AG10803 (cell line): ENCODE results near the gene GALNT15.
A peak's percentile ranks its signal among the peaks of the same experiment; 100 is the strongest.

Source experiments
- DNase-seq: peaks from one replicate; pipeline ENCODE4 v3.0.0; 2010; ENCODE audit warnings: low read depth
- H3K4me3 ChIP-seq: 2 replicates; pipeline ENCODE4 v1.5.1; 2011; ENCODE audit warnings: mild to moderate bottlenecking, low read length, control low read depth
- CTCF ChIP-seq: conservative IDR thresholded peaks from 2 replicates; pipeline ENCODE4 v1.5.1; 2011; ENCODE audit warnings: mild to moderate bottlenecking, low read length, control low read depth, inconsistent platforms

The GALNT15 gene

DNA sequence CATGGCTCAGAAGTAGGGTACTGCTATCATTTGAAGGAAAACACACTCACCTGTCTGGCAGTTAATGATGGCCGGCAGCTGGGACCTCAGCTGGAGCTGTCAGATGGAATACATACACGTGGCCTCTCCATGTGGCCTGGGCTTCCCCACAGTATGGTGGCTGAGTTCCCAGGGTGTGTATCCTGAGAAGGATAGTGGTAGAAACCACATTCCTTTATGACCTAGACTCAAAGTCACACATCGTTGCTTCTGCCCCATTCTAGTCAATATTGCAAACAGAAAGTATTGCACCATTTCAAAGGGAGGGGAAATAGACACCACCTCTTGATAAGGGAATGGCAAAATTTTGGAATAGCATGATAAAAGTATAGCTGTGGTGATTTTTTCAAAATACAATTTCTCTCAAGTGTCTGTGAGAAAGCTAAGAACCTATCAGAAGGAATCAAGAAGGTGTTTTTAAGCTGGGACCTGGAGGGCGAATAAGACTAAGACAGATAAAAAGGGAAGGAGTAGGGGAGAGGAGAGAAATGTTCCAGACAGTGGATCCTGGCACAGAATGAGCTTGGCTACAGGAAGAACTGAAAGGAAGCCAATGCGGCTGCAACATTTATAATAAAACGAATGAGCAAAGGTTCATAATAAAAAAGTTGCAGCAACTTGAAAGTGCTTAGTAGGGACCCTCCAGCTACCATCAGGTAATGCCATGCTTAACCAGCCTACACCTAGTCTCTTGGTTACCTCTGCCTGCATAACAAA is 40.1 kb upstream of the GALNT15 start:
- H3K4me3 ChIP-seq: no peak overlapping the region
- no peak for TF ChIP-seq CTCF
- DNase-seq: peak; percentile 34

- H3K4me3 ChIP-seq: no peak overlapping the region
- DNase-seq: peak; percentile 94
- TF ChIP-seq CTCF: no peak
These were observed 38.4 kb upstream of the GALNT15 start for GRCh38 chr3:16136055-16136454.

- H3K4me3 ChIP-seq: no peak overlapping the region
- TF ChIP-seq CTCF: no peak
- no peak for DNase-seq
These were observed 37.4 kb upstream of the GALNT15 start for GRCh38 chr3:16137044-16137443.

DNA sequence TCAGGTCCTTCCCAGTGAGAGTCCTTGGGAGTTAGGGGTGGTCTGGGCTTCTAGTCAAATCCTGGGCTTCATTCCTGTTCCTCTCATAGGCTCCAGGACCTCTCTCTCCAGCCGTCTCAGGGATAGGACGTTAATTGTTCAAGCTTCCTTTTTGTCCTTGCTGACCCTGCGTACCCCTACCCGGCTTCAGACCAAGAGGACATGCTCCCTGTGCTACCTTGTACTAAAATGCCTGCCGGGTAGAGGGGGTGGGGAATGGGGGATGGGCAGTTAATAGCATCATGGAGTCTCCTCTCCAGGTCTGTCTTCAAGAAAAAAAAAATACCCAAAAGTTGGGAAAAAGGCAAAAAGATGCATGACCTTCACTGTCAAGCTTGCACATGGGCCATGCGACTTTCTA is 36.5 kb upstream of the GALNT15 start:
- DNase-seq: no peak
- no peak overlapping the region for H3K4me3 ChIP-seq
- no peak for TF ChIP-seq CTCF

- peak; percentile 83 for DNase-seq
- no peak for TF ChIP-seq CTCF
- no peak overlapping the region for H3K4me3 ChIP-seq
These were observed 34.2 kb upstream of the GALNT15 start for GRCh38 chr3:16140116-16140893.

GRCh38 chr3:16140894-16141285 is 33.6 kb upstream of the GALNT15 start:
- no peak overlapping the region for H3K4me3 ChIP-seq
- DNase-seq: no peak
- TF ChIP-seq CTCF: no peak
